K562 (cell line): ENCODE results near the gene CERCAM. TPM values are rescaled to one million over a fixed set of nuclear protein-coding genes. Genes with fewer than 3 reads are reported as not detected.

Experiments
- ARID4B ChIP-seq: sonication (generic); formaldehyde crosslinking; IDR thresholded peaks from 2 replicates; pipeline ENCODE4 v1.8.0; 2022; ENCODE audit warnings: mild to moderate bottlenecking, missing genetic modification reagents
- CSDE1 ChIP-seq, 2 experiments: fragments of 450-650 bp; IDR thresholded peaks; 2 replicates each; pipeline ENCODE4 v1.6.1; 2016; ENCODE audit warnings: mild to moderate bottlenecking in 1 of 2
- FOXA1 ChIP-seq: fragments of 450-650 bp; IDR thresholded peaks from 2 replicates; pipeline ENCODE4 v1.6.1; 2016; ENCODE audit warnings: mild to moderate bottlenecking, borderline replicate concordance
- FOXA3 ChIP-seq, 2 experiments: fragments of 450-650 bp in 1 of 2; sonication (generic) in 1 of 2; formaldehyde crosslinking; IDR thresholded peaks in 1 of 2; conservative IDR thresholded peaks in 1 of 2; 2 replicates each; pipeline versions ENCODE4 v1.4.0 to v1.8.0; 2020 to 2022; ENCODE audit warnings: mild to moderate bottlenecking in 2 of 2, missing genetic modification reagents in 1 of 2
- GATA2 ChIP-seq: sonication (generic); formaldehyde crosslinking; IDR thresholded peaks from 2 replicates; pipeline ENCODE4 v1.4.0; 2020; ENCODE audit warnings: mild to moderate bottlenecking, missing genetic modification reagents
- GATAD2B ChIP-seq: fragments of 450-650 bp; IDR thresholded peaks from 2 replicates; pipeline ENCODE4 v1.6.1; 2017; ENCODE audit warnings: mild to moderate bottlenecking, borderline replicate concordance
- IFI16 ChIP-seq: fragments of 250-450 bp; sonication (Bioruptor Pico); IDR thresholded peaks from 2 replicates; pipeline ENCODE4 v2.1.2; 2022; ENCODE audit warnings: mild to moderate bottlenecking, inconsistent platforms
- SFPQ ChIP-seq: fragments of 200-400 bp; formaldehyde crosslinking; IDR thresholded peaks from 2 replicates; pipeline ENCODE4 v1.6.1; 2017; ENCODE audit warnings: mild to moderate bottlenecking, low read depth, low read length, moderate library complexity
- TCF7 ChIP-seq: sonication (generic); IDR thresholded peaks from 2 replicates; pipeline ENCODE4 v1.6.1; 2016; ENCODE audit warnings: antibody characterized with exemption, borderline replicate concordance
- TSHZ1 ChIP-seq: fragments of 250-450 bp; sonication (Bioruptor Pico); IDR thresholded peaks from 2 replicates; pipeline ENCODE4 v1.4.0; 2020; ENCODE audit warnings: mild to moderate bottlenecking, moderate library complexity
- YBX1 ChIP-seq: fragments of 450-650 bp; IDR thresholded peaks from 2 replicates; pipeline ENCODE4 v1.7.1; 2016; ENCODE audit warnings: mild to moderate bottlenecking
- ZNF518B ChIP-seq: fragments of 250-450 bp; sonication (Bioruptor Pico); IDR thresholded peaks from 2 replicates; pipeline ENCODE4 v1.5.0; 2021; ENCODE audit warnings: mild to moderate bottlenecking, moderate library complexity
- ZNF586 ChIP-seq: fragments of 450-650 bp; formaldehyde crosslinking; conservative IDR thresholded peaks from 2 replicates; pipeline ENCODE4 v1.4.0; 2020; ENCODE audit warnings: mild to moderate bottlenecking, moderate library complexity
- polyA plus RNA-seq, 8 experiments: library from polyadenylated mRNA; depleted of rRNA in 4 of 8; stranded (reverse) in 5 of 8; unstranded in 3 of 8; fragments of >200 nt; fragmentation: Nextera tagmentation in 2 of 8; fragmentation: Illumina TruSeq in 1 of 8; extraction: Ambion mirVana in 2 of 8; extraction: Trizol in 1 of 8; gene quantifications; 2 replicates each; pipeline versions ENCODE4 v1.2.1 to v1.2.3, GENCODE V29; 2011 to 2014; ENCODE audit warnings: inconsistent platforms in 1 of 8, missing spikeins in 1 of 8
- total RNA-seq, 7 experiments: library from RNA; depleted of rRNA in 6 of 7; stranded (reverse); fragments of >200 nt in 6 of 7; fragmentation: Illumina TruSeq in 2 of 7; extraction: Trizol in 2 of 7; gene quantifications; 2 replicates each; pipeline versions ENCODE4 v1.2.1 to v1.2.3, GENCODE V29; 2011 to 2021; ENCODE audit warnings: low replicate concordance in 1 of 7

Gene CERCAM
- total and polyA plus RNA-seq, 9 of the 15 experiments (the other 6 are each of a cell fraction or from before 2014, with no cell fraction given): 0.75 to 24.0 (median 18.0) TPM

- no peak for TF ChIP-seq SFPQ
- TF ChIP-seq TCF7: no peak
- TF ChIP-seq ZNF518B: no peak
- TF ChIP-seq ARID4B (CRISPR knock-in tag): peak; percentile 97
- TF ChIP-seq TSHZ1 (CRISPR knock-in tag): no peak
- no peak for TF ChIP-seq GATA2 (CRISPR knock-in tag)
- no peak for TF ChIP-seq FOXA1
- no peak for TF ChIP-seq IFI16 (CRISPR knock-in tag)
- no peak for TF ChIP-seq YBX1
- no peak for TF ChIP-seq GATAD2B
- TF ChIP-seq ZNF586 (CRISPR knock-in tag): no peak
- TF ChIP-seq FOXA3 (CRISPR knock-in tag; conservative IDR thresholded peaks at IDR 0.05 in 1 of 2, IDR thresholded peaks at IDR 0.05 in 1 of 2): no peak
- TF ChIP-seq CSDE1 (IDR thresholded peaks at IDR 0.05): peak in 1 of 2 experiments; percentile 27; a peak in 1 of 4 replicates
Observed at GRCh38 chr9:128455849-128456612, 35.4 kb downstream of the CERCAM start, which contains the start of gene ODF2 (continued).
